ENCODE results near the gene PRCC. TPM values are rescaled to one million over a fixed set of nuclear protein-coding genes. Genes with fewer than 3 reads are reported as not detected.
A peak's percentile ranks its signal among the peaks of the same experiment; 100 is the strongest.

PRCC gene
- total and polyA plus RNA-seq, 12 donors, result 35.9 to 137 (median 58.7) TPM

- no peak for TF ChIP-seq POLR2A (IDR thresholded peaks at IDR 0.05)
- no peak for TF ChIP-seq CTCF (IDR thresholded peaks at IDR 0.05)
- intact Hi-C loops (cut with DNase I), result no loop called here
- peak in 6 of 7 donors; percentile 55 to 78 (median 64) for DNase-seq
Observed at GRCh38 chr1:156795787-156796186, 28.5 kb downstream of the PRCC start.

GRCh38 chr1:156796340-156797097, 29.2 kb downstream of the PRCC start:
- Histone ChIP-seq H3K4me1 (replicated peaks in 1 of 2) (peaks cover 3 to 10% of the 10 kb centered on the region in 2 donors), H3K9me3 (replicated peaks in 1 of 3) (no peaks in the 10 kb centered on the region), H3K27me3 (no peaks in the 10 kb centered on the region), H3K4me3 (no peak overlapping the region), H3K27ac (peak overlapping the region in 2 of 5 donors; percentile 51 to 55), H3K36me3 (replicated peaks in 1 of 2) (peaks cover 0 to 100% of the 10 kb centered on the region in 2 donors)
- TF ChIP-seq POLR2A (IDR thresholded peaks at IDR 0.05) (no peak), CTCF (IDR thresholded peaks at IDR 0.05) (no peak)
- intact Hi-C loops (cut with DNase I), result no loop called here
- peak in 1 of 7 donors; percentile 46 for DNase-seq
- 67 to 76% (median 75%) methylated on average over 7 to 8 of the region's 8 CpGs for WGBS, 4 donors

More at GRCh38 chr1:156795787-156796186, 28.5 kb downstream of the PRCC start:
- Histone ChIP-seq H3K9me3 (replicated peaks in 1 of 3) (no peaks in the 10 kb centered on the region), H3K27me3 (no peaks in the 10 kb centered on the region), H3K4me1 (replicated peaks in 1 of 2) (peaks cover 3 to 10% of the 10 kb centered on the region in 2 donors), H3K27ac (peak overlapping the region in 2 of 5 donors; percentile 51 to 55), H3K4me3 (no peak overlapping the region), H3K36me3 (replicated peaks in 1 of 2) (peaks cover 0 to 100% of the 10 kb centered on the region in 2 donors)
- 25 to 35% (median 32%) methylated on average over 7 of the region's 7 CpGs for WGBS, 4 donors

- 39 to 50% (median 43%) methylated on average over 4 of the region's 4 CpGs for WGBS, 4 donors
- Histone ChIP-seq H3K27me3 (no peaks in the 10 kb centered on the region), H3K9me3 (replicated peaks in 1 of 3) (no peaks in the 10 kb centered on the region), H3K27ac (peak overlapping the region in 1 of 5 donors; percentile 55), H3K4me1 (replicated peaks in 1 of 2) (peaks cover 3 to 16% of the 10 kb centered on the region in 2 donors), H3K4me3 (no peak overlapping the region), H3K36me3 (replicated peaks in 1 of 2) (peaks cover 0 to 95% of the 10 kb centered on the region in 2 donors)
- intact Hi-C loops (cut with DNase I), result no loop called here
- peak; percentile 55 to 77 (median 62) for TF ChIP-seq CTCF (IDR thresholded peaks at IDR 0.05)
- TF ChIP-seq POLR2A (IDR thresholded peaks at IDR 0.05), result no peak
- DNase-seq, result peak in 6 of 7 donors; percentile 46 to 81 (median 54)
Observed at GRCh38 chr1:156797212-156797871, 30.0 kb downstream of the PRCC start.

DNA sequence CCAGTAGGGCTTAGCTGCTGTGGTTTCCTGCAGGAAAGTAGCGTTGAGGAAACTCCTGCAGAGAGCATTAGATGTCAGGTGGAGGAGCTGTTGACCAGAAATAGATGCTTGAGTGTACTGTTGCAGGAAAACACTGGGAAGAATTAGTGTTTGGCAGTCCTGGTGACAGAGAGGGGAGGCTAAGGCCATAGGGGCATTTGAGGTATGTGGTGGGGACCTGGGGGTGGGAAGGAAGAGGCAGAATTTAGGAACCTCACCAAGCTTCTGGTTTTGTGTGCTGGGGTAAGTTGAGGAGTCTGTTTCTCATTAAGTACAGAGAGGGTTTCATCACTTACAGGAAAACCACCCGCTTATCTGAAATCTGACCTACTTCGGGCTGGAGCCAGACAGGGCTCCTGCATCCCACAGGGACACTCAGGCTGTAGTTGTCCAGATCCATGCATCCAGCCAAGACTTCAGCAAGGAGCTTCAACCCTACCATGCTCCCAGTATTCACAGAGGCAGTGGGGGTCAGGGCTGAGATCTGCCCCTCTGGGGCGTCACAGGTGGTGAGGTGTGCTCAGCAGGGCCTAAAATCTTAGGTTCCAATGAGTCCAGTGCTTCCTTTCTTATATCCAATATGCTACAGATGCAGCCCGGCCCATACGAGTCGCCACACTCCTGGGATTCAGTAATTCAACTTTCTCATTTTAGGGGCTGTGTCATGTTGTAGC, 34.2 kb downstream of the PRCC start:
- no peak overlapping the region for H3K4me3 ChIP-seq
- intact Hi-C loops (cut with DNase I), result no loop called here
- no peak for TF ChIP-seq POLR2A (IDR thresholded peaks at IDR 0.05)
- TF ChIP-seq CTCF (IDR thresholded peaks at IDR 0.05), result no peak
- H3K27me3 ChIP-seq, result no peaks in the 10 kb centered on the region
- peaks cover 0 to 36% of the 10 kb centered on the region in 2 donors for H3K4me1 ChIP-seq (replicated peaks in 1 of 2)
- WGBS, 4 donors, result 63 to 73% (median 67%) methylated on average over 7 of the region's 7 CpGs
- H3K27ac ChIP-seq, result no peak overlapping the region
- no peaks in the 10 kb centered on the region for H3K9me3 ChIP-seq (replicated peaks in 1 of 3)
- peak in 1 of 7 donors; percentile 79 for DNase-seq
- H3K36me3 ChIP-seq (replicated peaks in 1 of 2), result peaks cover 0 to 53% of the 10 kb centered on the region in 2 donors

All from adrenal gland (tissue), 12 donors.